Measurements from ENCODE around the gene KLF11.

DNA sequence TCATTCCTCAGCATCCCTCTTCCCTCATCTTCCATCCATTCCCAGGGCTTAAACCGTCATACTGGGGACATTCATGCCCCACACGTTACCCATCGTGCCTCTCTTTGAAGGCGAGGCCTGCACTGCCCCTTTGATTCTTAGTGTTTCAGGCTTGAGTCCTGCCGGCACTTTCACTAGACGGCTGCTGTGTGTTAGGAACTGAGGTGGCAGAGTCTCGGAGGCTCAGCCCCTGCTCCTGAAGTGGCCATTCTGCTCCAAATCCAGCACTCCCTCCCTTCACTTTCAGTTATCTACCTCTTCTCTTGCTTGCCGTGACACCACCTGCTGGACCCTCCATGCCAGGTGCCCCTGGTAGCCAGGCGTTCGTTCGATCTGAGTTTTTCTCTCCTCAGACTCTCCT is 48.9 kb upstream of the KLF11 start:
- TF ChIP-seq, protein P1, sequence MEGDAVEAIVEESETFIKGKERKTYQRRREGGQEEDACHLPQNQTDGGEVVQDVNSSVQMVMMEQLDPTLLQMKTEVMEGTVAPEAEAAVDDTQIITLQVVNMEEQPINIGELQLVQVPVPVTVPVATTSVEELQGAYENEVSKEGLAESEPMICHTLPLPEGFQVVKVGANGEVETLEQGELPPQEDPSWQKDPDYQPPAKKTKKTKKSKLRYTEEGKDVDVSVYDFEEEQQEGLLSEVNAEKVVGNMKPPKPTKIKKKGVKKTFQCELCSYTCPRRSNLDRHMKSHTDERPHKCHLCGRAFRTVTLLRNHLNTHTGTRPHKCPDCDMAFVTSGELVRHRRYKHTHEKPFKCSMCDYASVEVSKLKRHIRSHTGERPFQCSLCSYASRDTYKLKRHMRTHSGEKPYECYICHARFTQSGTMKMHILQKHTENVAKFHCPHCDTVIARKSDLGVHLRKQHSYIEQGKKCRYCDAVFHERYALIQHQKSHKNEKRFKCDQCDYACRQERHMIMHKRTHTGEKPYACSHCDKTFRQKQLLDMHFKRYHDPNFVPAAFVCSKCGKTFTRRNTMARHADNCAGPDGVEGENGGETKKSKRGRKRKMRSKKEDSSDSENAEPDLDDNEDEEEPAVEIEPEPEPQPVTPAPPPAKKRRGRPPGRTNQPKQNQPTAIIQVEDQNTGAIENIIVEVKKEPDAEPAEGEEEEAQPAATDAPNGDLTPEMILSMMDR (IDR thresholded peaks at IDR 0.05; ENCODE audit: extremely low read depth in 1 of 2, insufficient read depth in 1 of 2, low read depth in 1 of 2, low read length in 2 of 2), result no peak
- TF ChIP-seq, protein P2, sequence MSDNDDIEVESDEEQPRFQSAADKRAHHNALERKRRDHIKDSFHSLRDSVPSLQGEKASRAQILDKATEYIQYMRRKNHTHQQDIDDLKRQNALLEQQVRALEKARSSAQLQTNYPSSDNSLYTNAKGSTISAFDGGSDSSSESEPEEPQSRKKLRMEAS (IDR thresholded peaks at IDR 0.05; ENCODE audit: insufficient read depth, insufficient read length), result no peak
- TF ChIP-seq JUN (IDR thresholded peaks at IDR 0.05; ENCODE audit: borderline replicate concordance, insufficient read depth, insufficient read length, low read depth) (no peak), POLR2A (IDR thresholded peaks at IDR 0.05; ENCODE audit: low read depth, low read length) (no peak), EZH2 (IDR thresholded peaks at IDR 0.05; ENCODE audit: borderline replicate concordance, low read depth, low read length, severe bottlenecking) (no peak)

Measured in endothelial cell of umbilical vein (primary cell).